Transverse colon (tissue), 3 donors: Measurements from ENCODE around the gene TBC1D19.

ENCODE experiments used
- CTCF ChIP-seq, 5 experiments: fragments of 200-600 bp in 3 of 5; fragments of 450-650 bp in 2 of 5; sonication (generic) in 3 of 5; IDR thresholded peaks; 1 replicate in 2 of 5; 2 replicates in 3 of 5; pipeline ENCODE4 v1.5.1; 2016 to 2017; ENCODE audit warnings: antibody characterized with exemption in 5 of 5, inconsistent platforms in 3 of 5, mild to moderate bottlenecking in 2 of 5, moderate library complexity in 1 of 5
- POLR2A ChIP-seq: fragments of 450-650 bp; IDR thresholded peaks from one replicate; pipeline ENCODE4 v1.6.1; 2016; ENCODE audit warnings: antibody characterized with exemption, mild to moderate bottlenecking, moderate library complexity

GRCh38 chr4:26570596-26570995 is 13.3 kb upstream of the TBC1D19 start:
- TF ChIP-seq CTCF (IDR thresholded peaks at IDR 0.05) (no peak), POLR2A (no peak)
